Fibroblast of lung (primary cell): ENCODE measurements around the gene FIBP. TPM values are rescaled to one million over a fixed set of nuclear protein-coding genes. Genes with fewer than 3 reads are reported as not detected.

ENCODE experiments used
- DNase-seq, 2 donors: peaks; one replicate each; pipeline versions ENCODE4 v3.0.0 to v3.0.0-alpha.2; 2010; ENCODE audit warnings: low read depth in 2 of 2
- H2AFZ ChIP-seq: 2 replicates; pipeline ENCODE4 v1.5.1; 2012; ENCODE audit warnings: low read length, control low read depth, inconsistent platforms
- H3K27ac ChIP-seq: 2 replicates; pipeline ENCODE4 v1.5.1; 2011; ENCODE audit warnings: low read length, control low read depth; ENCODE audit not compliant: insufficient read depth
- H3K27me3 ChIP-seq: 2 replicates; pipeline ENCODE4 v1.5.1; 2011; ENCODE audit warnings: mild to moderate bottlenecking, low read length; ENCODE audit not compliant: control insufficient read depth, insufficient read depth
- H3K36me3 ChIP-seq: 2 replicates; pipeline ENCODE4 v1.5.1; 2011; ENCODE audit warnings: low read length; ENCODE audit not compliant: control insufficient read depth, insufficient read depth
- H3K4me1 ChIP-seq: 2 replicates; pipeline ENCODE4 v1.5.1; 2011; ENCODE audit warnings: low read length; ENCODE audit not compliant: control insufficient read depth, insufficient read depth; ENCODE audit errors: extremely low read depth
- H3K4me2 ChIP-seq: 2 replicates; pipeline ENCODE4 v1.5.1; 2011; ENCODE audit warnings: low read length, control low read depth; ENCODE audit not compliant: insufficient read depth; ENCODE audit errors: extremely low read depth
- H3K4me3 ChIP-seq, 4 experiments: fragments of 200-600 bp in 1 of 4; sonication (generic) in 1 of 4; replicated peaks in 1 of 4; 2 replicates each; pipeline ENCODE4 v1.5.1; 2011 to 2016; ENCODE audit warnings: low read length in 4 of 4, low read depth in 3 of 4, mild to moderate bottlenecking in 3 of 4, control low read depth in 2 of 4, inconsistent platforms in 1 of 4, mixed read lengths in 1 of 4; ENCODE audit not compliant: insufficient read depth in 1 of 4; ENCODE audit errors: control extremely low read depth in 1 of 4
- H3K79me2 ChIP-seq: 2 replicates; pipeline ENCODE4 v1.5.1; 2012; ENCODE audit warnings: mild to moderate bottlenecking, low read length, inconsistent platforms; ENCODE audit not compliant: control insufficient read depth, insufficient read depth
- H3K9ac ChIP-seq: 2 replicates; pipeline ENCODE4 v1.5.1; 2011; ENCODE audit warnings: mild to moderate bottlenecking, low read length, control low read depth; ENCODE audit not compliant: insufficient read depth
- H3K9me3 ChIP-seq: 2 replicates; pipeline ENCODE4 v1.5.1; 2012; ENCODE audit warnings: low read depth, low read length; ENCODE audit not compliant: control insufficient read depth, insufficient read depth
- H4K20me1 ChIP-seq: 2 replicates; pipeline ENCODE4 v1.5.1; 2011; ENCODE audit warnings: low read length; ENCODE audit not compliant: control insufficient read depth, insufficient read depth; ENCODE audit errors: extremely low read depth
- CTCF ChIP-seq, 2 donors: IDR thresholded peaks in 1 of 2; conservative IDR thresholded peaks in 1 of 2; 1 replicate in 1 of 2; 2 replicates in 1 of 2; pipeline ENCODE4 v1.5.1; 2011 to 2012; ENCODE audit warnings: low read length in 2 of 2, control low read depth in 1 of 2, inconsistent platforms in 1 of 2, low read depth in 1 of 2, mild to moderate bottlenecking in 1 of 2
- EZH2 ChIP-seq: IDR thresholded peaks from 2 replicates; pipeline ENCODE4 v1.5.1; 2012; ENCODE audit warnings: low read length, control low read depth, mild to moderate bottlenecking; ENCODE audit errors: missing control alignments
- polyA plus RNA-seq, 2 donors: library from polyadenylated mRNA; depleted of rRNA in 1 of 2; stranded (reverse) in 1 of 2; unstranded in 1 of 2; fragments of >200 nt; gene quantifications; 2 replicates each; pipeline ENCODE4 v1.2.1, GENCODE V29; 2011 to 2012; ENCODE audit warnings: missing spikeins in 1 of 2
- total RNA-seq: library from RNA; depleted of rRNA; stranded (reverse); fragments of >200 nt; gene quantifications from 2 replicates; pipeline ENCODE4 v1.2.1, GENCODE V29; 2014

The FIBP gene
- total and polyA plus RNA-seq, 2 donors (not counting 1 experiment from before 2014, with no cell fraction given): 81.0 to 168 TPM

GRCh38 chr11:65912845-65913244 is 24.6 kb upstream of the FIBP start:
- peaks cover 61% of the 10 kb centered on the region for H3K4me1 ChIP-seq
- TF ChIP-seq EZH2 (no peak), CTCF (conservative IDR thresholded peaks at IDR 0.05 in 1 of 2, IDR thresholded peaks at IDR 0.05 in 1 of 2; ENCODE audit: low read depth in 1 of 2, low read length in 2 of 2) (no peak)
- peak overlapping the region; percentile 99 for H3K27ac ChIP-seq
- H3K9me3 ChIP-seq: no peaks in the 10 kb centered on the region
- peak overlapping the region; percentile 36 for H3K4me2 ChIP-seq
- H3K27me3 ChIP-seq: no peaks in the 10 kb centered on the region
- peaks cover 39% of the 10 kb centered on the region for H3K79me2 ChIP-seq
- H2AFZ ChIP-seq: no peak overlapping the region
- no peak overlapping the region for H3K4me3 ChIP-seq
- no peaks in the 10 kb centered on the region for H4K20me1 ChIP-seq
- peak overlapping the region; percentile 45 for H3K9ac ChIP-seq
- DNase-seq: peak; percentile 47 to 75
- H3K36me3 ChIP-seq: peaks cover 8% of the 10 kb centered on the region

GRCh38 chr11:65911682-65912568 is 23.7 kb upstream of the FIBP start:
- H3K4me2 ChIP-seq: peak overlapping the region; percentile 8
- no peaks in the 10 kb centered on the region for H4K20me1 ChIP-seq
- peak; percentile 73 to 84 for DNase-seq
- H3K27me3 ChIP-seq: no peaks in the 10 kb centered on the region
- no peaks in the 10 kb centered on the region for H3K9me3 ChIP-seq
- H2AFZ ChIP-seq: no peak overlapping the region
- peaks cover 30% of the 10 kb centered on the region for H3K79me2 ChIP-seq
- peak overlapping the region; percentile 45 for H3K9ac ChIP-seq
- TF ChIP-seq CTCF (conservative IDR thresholded peaks at IDR 0.05 in 1 of 2, IDR thresholded peaks at IDR 0.05 in 1 of 2; ENCODE audit: low read depth in 1 of 2, low read length in 2 of 2) (peak in 1 of 2 donors; percentile 25), EZH2 (no peak)
- peaks cover 3% of the 10 kb centered on the region for H3K36me3 ChIP-seq
- H3K4me1 ChIP-seq: peaks cover 52% of the 10 kb centered on the region
- peak overlapping the region; percentile 99 for H3K27ac ChIP-seq
- H3K4me3 ChIP-seq: no peak overlapping the region

- no peak overlapping the region for H3K9ac ChIP-seq
- H3K4me1 ChIP-seq: peaks cover 33% of the 10 kb centered on the region
- H2AFZ ChIP-seq: no peak overlapping the region
- no peaks in the 10 kb centered on the region for H3K9me3 ChIP-seq
- H3K4me3 ChIP-seq: no peak overlapping the region
- H4K20me1 ChIP-seq: no peaks in the 10 kb centered on the region
- H3K27me3 ChIP-seq: no peaks in the 10 kb centered on the region
- DNase-seq: no peak
- TF ChIP-seq CTCF (conservative IDR thresholded peaks at IDR 0.05 in 1 of 2, IDR thresholded peaks at IDR 0.05 in 1 of 2; ENCODE audit: low read depth in 1 of 2, low read length in 2 of 2) (no peak), EZH2 (no peak)
- no peak overlapping the region for H3K4me2 ChIP-seq
- H3K36me3 ChIP-seq: no peaks in the 10 kb centered on the region
- peaks cover 3% of the 10 kb centered on the region for H3K79me2 ChIP-seq
- H3K27ac ChIP-seq: no peak overlapping the region
Measured at GRCh38 chr11:65907878-65908277, 19.6 kb upstream of the FIBP start.
